ENCODE results near the gene ZNF205. TPM values are rescaled to one million over a fixed set of nuclear protein-coding genes. Genes with fewer than 3 reads are reported as not detected.
"Not testable (repeated sequence)": the region's sequence is repeated elsewhere in the genome, so short reads cannot be mapped to it uniquely, and the experiment has no call there.

The ZNF205 gene
- total RNA-seq, 1 experiment from 2014 or later = 17.4 TPM

- Histone ChIP-seq H3K27ac (no peak overlapping the region), H2AFZ (no peak overlapping the region), H3K9me2 (ENCODE audit: insufficient read depth) (no peaks in the 10 kb centered on the region), H3K79me2 (ENCODE audit: low read depth) (no peaks in the 10 kb centered on the region), H4K20me1 (ENCODE audit: insufficient read depth) (no peaks in the 10 kb centered on the region), H3K4me2 (no peak overlapping the region), H3F3A (ENCODE audit: insufficient read depth, low read depth) (0 out of 2 replicates have a peak, but pooled peaks cover 6% of the 10 kb centered on the region), H3K36me3 (ENCODE audit: low read depth) (no peaks in the 10 kb centered on the region), H3K4me3 (no peak overlapping the region), H3K9me3 (ENCODE audit: insufficient read depth, low read depth) (no peaks in the 10 kb centered on the region), H3K4me1 (replicated peaks; ENCODE audit: insufficient read depth) (peaks cover 12% of the 10 kb centered on the region), H3K27me3 (ENCODE audit: insufficient read depth, low read depth) (no peaks in the 10 kb centered on the region; the same call in 1 of the 2 replicates)
- ChIA-PET POLR2A (ENCODE audit: unreplicated experiment) (no interaction called here), CTCF (no interaction called here)
- intact Hi-C loops (cut with micrococcal nuclease; ENCODE audit: unreplicated experiment) = no loop called here
- TF ChIP-seq CTCF (conservative IDR thresholded peaks at IDR 0.05) = no peak
- TF ChIP-seq EZH2 (IDR thresholded peaks at IDR 0.05; ENCODE audit: low read depth) = no peak
- DNase-seq = no peak
- BruUV-seq (replicated peaks) = no TSS peak
Measured at GRCh38 chr16:3073448-3073847, 38.9 kb upstream of the ZNF205 start.

- 0 out of 2 replicates have a peak, but pooled peaks cover 6% of the 10 kb centered on the region for H3F3A ChIP-seq (ENCODE audit: insufficient read depth, low read depth)
- ChIA-PET POLR2A (ENCODE audit: unreplicated experiment) (no interaction called here), CTCF (no interaction called here)
- intact Hi-C loops (cut with micrococcal nuclease; ENCODE audit: unreplicated experiment) = no loop called here
- DNase-seq = no peak
- no peaks in the 10 kb centered on the region for H4K20me1 ChIP-seq (ENCODE audit: insufficient read depth)
- no peak overlapping the region for H2AFZ ChIP-seq
- BruUV-seq (replicated peaks) = no TSS peak
- no peak overlapping the region for H3K4me2 ChIP-seq
- no peaks in the 10 kb centered on the region for H3K9me2 ChIP-seq (ENCODE audit: insufficient read depth)
- no peak overlapping the region for H3K27ac ChIP-seq
- no peaks in the 10 kb centered on the region for H3K79me2 ChIP-seq (ENCODE audit: low read depth)
- H3K36me3 ChIP-seq (ENCODE audit: low read depth) = no peaks in the 10 kb centered on the region
- no peak overlapping the region for H3K4me3 ChIP-seq
- H3K27me3 ChIP-seq (ENCODE audit: insufficient read depth, low read depth) = peaks cover 10% of the 10 kb centered on the region
- peaks cover 15% of the 10 kb centered on the region for H3K4me1 ChIP-seq (replicated peaks; ENCODE audit: insufficient read depth)
- H3K9me3 ChIP-seq (ENCODE audit: insufficient read depth, low read depth) = no peaks in the 10 kb centered on the region
- TF ChIP-seq CTCF (conservative IDR thresholded peaks at IDR 0.05) (no peak), EZH2 (IDR thresholded peaks at IDR 0.05; ENCODE audit: low read depth) (no peak)
Measured at GRCh38 chr16:3074860-3075522, 37.4 kb upstream of the ZNF205 start.

- Histone ChIP-seq H4K20me1 (ENCODE audit: insufficient read depth) (no peaks in the 10 kb centered on the region), H3K9me2 (ENCODE audit: insufficient read depth) (no peaks in the 10 kb centered on the region), H3K4me2 (no peak overlapping the region), H3K36me3 (ENCODE audit: low read depth) (no peaks in the 10 kb centered on the region), H3K27me3 (ENCODE audit: insufficient read depth, low read depth) (peaks cover 15% of the 10 kb centered on the region), H3K9me3 (ENCODE audit: insufficient read depth, low read depth) (no peaks in the 10 kb centered on the region), H3F3A (ENCODE audit: insufficient read depth, low read depth) (0 out of 2 replicates have a peak, but pooled peaks cover 6% of the 10 kb centered on the region), H2AFZ (no peak overlapping the region), H3K4me3 (no peak overlapping the region), H3K79me2 (ENCODE audit: low read depth) (no peaks in the 10 kb centered on the region), H3K27ac (no peak overlapping the region), H3K4me1 (replicated peaks; ENCODE audit: insufficient read depth) (peaks cover 15% of the 10 kb centered on the region)
- CTCF ChIA-PET = no interaction called here
- TF ChIP-seq EZH2 (IDR thresholded peaks at IDR 0.05; ENCODE audit: low read depth) = no peak
- no peak for TF ChIP-seq CTCF (conservative IDR thresholded peaks at IDR 0.05)
- intact Hi-C loops (cut with micrococcal nuclease; ENCODE audit: unreplicated experiment) = no loop called here
- BruUV-seq (replicated peaks) = no TSS peak
- POLR2A ChIA-PET (ENCODE audit: unreplicated experiment) = no interaction called here
- no peak for DNase-seq
Measured at GRCh38 chr16:3075523-3075915, 36.9 kb upstream of the ZNF205 start.

- H3K4me2 ChIP-seq; H3K27ac ChIP-seq; H3K4me3 ChIP-seq; POLR2A ChIA-PET (ENCODE audit: unreplicated experiment); DNase-seq; H2AFZ ChIP-seq; H3F3A ChIP-seq (ENCODE audit: insufficient read depth, low read depth); H3K9me2 ChIP-seq (ENCODE audit: insufficient read depth); H3K36me3 ChIP-seq (ENCODE audit: low read depth); H3K79me2 ChIP-seq (ENCODE audit: low read depth); intact Hi-C loops (cut with micrococcal nuclease; ENCODE audit: unreplicated experiment); BruUV-seq (replicated peaks); H4K20me1 ChIP-seq (ENCODE audit: insufficient read depth); H3K9me3 ChIP-seq (ENCODE audit: insufficient read depth, low read depth): not testable (repeated sequence)
- CTCF ChIA-PET = interaction anchor here (0.6 kb wide), 1 partner anchor 123 kb away, joined by 6 read pairs; no protein-coding TSS in a partner anchor
- H3K4me1 ChIP-seq (replicated peaks; ENCODE audit: insufficient read depth) = peaks cover 15% of the 10 kb centered on the region
- H3K27me3 ChIP-seq (ENCODE audit: insufficient read depth, low read depth) = peaks cover 19% of the 10 kb centered on the region
Measured at GRCh38 chr16:3075946-3076345, 36.4 kb upstream of the ZNF205 start.
